ENCODE measurements around the gene PNPLA3.

The PNPLA3 gene, protein sequence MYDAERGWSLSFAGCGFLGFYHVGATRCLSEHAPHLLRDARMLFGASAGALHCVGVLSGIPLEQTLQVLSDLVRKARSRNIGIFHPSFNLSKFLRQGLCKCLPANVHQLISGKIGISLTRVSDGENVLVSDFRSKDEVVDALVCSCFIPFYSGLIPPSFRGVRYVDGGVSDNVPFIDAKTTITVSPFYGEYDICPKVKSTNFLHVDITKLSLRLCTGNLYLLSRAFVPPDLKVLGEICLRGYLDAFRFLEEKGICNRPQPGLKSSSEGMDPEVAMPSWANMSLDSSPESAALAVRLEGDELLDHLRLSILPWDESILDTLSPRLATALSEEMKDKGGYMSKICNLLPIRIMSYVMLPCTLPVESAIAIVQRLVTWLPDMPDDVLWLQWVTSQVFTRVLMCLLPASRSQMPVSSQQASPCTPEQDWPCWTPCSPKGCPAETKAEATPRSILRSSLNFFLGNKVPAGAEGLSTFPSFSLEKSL

DNA sequence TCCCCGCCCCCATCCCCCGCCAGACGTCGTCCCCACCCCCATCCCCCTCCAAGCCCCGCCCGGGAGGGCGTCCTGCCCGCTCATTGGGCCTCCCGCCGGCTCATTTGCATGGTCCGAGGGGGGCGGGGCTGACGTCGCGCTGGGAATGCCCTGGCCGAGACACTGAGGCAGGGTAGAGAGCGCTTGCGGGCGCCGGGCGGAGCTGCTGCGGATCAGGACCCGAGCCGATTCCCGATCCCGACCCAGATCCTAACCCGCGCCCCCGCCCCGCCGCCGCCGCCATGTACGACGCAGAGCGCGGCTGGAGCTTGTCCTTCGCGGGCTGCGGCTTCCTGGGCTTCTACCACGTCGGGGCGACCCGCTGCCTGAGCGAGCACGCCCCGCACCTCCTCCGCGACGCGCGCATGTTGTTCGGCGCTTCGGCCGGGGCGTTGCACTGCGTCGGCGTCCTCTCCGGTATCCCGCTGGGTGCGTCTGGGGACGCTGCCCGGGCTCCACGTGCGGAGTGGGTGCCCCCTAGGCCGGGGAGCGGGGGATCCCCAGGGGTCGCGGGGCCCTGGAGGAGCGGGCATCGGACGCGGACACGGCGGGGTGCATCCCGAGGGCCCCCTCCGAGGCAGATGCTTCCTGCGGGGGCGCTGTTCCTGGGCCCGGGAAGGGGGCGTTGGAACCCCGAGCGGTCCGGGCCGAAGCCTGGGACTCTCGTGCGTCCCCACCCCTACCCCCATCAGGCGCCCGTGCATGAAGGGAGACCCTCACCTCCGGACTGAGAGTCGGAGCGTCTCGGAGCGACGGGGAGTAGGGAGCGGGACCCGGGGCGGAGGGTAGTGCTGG lies at the start of gene PNPLA3:
Gene PNPLA3, plus strand, starts transcription at position 175 of the 834 bp plus-strand sequence. Its CDS starts 107 bp downstream, at position 282.
- peak within 1 kb of the TSS; percentile 72 for H3K4me3 ChIP-seq (ENCODE audit: low read depth, low read length)
- TF ChIP-seq, protein P1, sequence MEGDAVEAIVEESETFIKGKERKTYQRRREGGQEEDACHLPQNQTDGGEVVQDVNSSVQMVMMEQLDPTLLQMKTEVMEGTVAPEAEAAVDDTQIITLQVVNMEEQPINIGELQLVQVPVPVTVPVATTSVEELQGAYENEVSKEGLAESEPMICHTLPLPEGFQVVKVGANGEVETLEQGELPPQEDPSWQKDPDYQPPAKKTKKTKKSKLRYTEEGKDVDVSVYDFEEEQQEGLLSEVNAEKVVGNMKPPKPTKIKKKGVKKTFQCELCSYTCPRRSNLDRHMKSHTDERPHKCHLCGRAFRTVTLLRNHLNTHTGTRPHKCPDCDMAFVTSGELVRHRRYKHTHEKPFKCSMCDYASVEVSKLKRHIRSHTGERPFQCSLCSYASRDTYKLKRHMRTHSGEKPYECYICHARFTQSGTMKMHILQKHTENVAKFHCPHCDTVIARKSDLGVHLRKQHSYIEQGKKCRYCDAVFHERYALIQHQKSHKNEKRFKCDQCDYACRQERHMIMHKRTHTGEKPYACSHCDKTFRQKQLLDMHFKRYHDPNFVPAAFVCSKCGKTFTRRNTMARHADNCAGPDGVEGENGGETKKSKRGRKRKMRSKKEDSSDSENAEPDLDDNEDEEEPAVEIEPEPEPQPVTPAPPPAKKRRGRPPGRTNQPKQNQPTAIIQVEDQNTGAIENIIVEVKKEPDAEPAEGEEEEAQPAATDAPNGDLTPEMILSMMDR (conservative IDR thresholded peaks at IDR 0.05; ENCODE audit: low read depth, low read length), result peak; percentile 44
- DNase-seq (ENCODE audit: low read depth), result peak; percentile 90

DNA sequence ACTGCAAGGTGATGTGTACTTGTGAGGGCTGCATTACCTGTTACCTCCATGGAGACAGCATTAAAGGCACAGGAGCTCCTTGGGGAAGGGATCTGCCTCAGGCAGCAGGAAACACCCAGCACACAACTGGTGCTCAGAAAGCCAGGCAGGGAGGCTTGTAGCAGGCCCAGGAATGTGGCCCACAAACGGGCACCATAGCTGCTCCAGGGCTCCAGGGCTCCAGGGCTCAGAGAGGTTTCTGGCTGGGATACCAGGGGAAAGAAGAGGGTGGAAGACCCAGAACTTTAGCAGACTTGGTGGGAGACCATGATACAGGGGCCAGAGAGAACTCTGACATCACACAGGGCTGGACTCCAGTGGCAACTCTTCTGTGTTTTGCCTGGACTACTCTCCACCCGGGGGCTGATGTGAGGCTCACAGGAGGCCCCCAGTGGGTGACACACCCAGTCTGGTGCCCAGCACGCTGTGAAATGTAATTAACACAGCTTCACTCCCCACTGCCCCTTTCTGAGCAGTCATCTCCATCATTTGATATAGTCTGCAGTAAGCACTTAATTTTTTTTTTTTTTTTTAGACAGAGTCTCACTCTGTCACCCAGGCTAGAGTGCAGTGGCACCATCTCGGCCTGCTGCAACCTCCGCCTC lies 46.6 kb upstream of the PNPLA3 start:
- TF ChIP-seq, protein P1 (conservative IDR thresholded peaks at IDR 0.05; ENCODE audit: low read depth, low read length), result no peak
- no peak for DNase-seq (ENCODE audit: low read depth)
- no peak overlapping the region for H3K4me3 ChIP-seq (ENCODE audit: low read depth, low read length)

DNA sequence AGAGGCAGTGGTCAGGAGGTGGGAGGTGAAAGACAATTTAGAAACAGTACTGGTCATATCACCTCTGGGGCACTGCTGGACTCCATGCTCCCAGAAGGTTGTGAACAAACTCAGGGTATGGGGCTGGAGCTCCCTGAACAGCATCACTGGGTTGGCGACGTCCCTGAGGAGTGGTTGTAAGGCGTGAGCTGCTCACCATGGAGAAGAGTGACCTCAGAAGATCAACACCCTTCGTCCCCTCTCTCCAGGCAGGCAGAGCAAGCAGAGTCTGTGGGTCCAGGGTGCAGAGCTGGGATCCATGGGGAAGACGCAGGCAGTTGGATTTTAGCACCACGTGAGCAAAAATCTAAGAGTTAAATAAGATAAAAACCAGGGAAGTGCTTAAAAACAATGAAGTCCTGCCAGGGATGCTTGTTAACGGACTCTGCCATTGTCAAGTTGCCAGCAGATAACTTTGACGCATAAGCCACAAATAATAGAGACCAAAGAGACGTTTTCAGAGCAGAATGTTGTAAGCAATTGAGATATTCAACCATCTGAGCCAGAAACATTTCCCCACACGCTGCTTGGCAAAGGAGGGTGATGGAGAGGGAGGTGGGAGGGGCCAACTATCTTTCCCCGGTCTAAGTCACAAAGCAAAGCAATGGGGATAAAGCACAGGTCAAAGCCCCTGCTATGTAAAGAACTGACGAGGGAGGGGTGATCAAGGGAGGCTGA lies 45.4 kb upstream of the PNPLA3 start:
- TF ChIP-seq, protein P1 (conservative IDR thresholded peaks at IDR 0.05; ENCODE audit: low read depth, low read length), result no peak
- H3K4me3 ChIP-seq (ENCODE audit: low read depth, low read length), result no peak overlapping the region
- DNase-seq (ENCODE audit: low read depth), result no peak

DNA sequence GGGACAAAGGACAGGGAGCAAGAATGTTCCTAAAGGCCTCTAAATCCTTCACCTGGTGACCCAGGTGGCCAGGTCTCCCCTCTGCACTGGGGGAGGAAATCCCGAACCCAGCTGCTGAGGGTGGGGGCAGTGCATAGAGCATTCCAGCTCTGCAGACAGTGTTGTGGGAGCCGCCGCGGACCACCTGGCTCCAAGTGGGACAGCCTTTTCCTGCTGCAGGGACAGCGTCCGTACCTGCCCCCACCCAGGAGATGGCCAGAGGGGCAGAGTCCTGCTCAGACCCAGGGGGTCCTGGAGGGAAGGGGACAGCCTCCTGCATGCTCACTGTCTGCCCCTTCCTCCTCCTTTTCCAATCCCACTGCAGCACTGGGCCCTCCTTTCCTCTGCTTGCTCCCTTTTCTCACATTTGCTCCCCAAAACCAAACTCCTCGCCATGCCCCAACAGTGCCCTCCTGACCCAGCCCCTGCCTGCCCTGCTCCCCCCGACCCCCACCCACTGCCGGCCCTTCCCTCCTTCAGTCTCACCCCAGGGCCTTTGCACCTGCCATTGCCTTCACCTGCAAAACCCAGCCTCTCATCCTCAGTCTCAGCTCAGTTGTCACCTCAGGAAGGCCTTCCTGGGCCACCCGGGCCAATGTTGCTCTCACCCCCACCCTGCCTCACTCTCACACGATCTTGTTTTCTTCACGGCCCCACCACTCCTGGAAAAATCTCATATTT lies 44.6 kb upstream of the PNPLA3 start:
- no peak overlapping the region for H3K4me3 ChIP-seq (ENCODE audit: low read depth, low read length)
- TF ChIP-seq, protein P1 (conservative IDR thresholded peaks at IDR 0.05; ENCODE audit: low read depth, low read length), result no peak
- DNase-seq (ENCODE audit: low read depth), result no peak

DNA sequence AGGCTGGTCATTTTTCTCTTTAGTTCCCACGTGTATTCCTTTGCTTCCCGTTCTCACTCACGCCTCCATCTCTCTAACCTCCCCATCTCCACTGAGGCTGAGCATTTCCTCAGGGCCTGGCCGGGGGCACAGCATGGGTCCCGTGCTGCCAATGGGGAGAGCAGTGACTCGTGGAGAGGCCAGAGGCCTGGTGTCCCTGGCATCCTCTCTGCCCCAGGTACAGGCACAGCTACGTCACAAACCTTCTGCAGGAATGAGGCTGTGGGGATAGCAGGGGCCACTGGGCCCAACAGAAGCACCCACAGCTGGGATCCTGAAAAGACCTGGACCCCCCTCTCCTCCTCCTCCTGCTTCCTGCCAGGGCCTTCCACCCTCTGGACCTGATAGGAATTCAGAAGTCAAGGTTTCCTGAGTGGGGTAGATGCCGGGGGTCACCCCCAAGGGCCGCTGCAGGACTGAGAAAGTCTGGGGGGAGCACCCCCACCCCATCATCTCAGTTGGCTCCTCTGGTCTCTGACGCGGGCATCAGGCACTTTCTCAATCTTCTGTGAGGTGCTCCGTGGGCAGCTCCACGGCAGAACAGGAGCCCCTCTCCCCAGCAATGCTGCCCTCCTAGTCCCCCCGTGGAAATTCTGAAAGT lies 43.6 kb upstream of the PNPLA3 start:
- TF ChIP-seq, protein P1 (conservative IDR thresholded peaks at IDR 0.05; ENCODE audit: low read depth, low read length), result no peak
- DNase-seq (ENCODE audit: low read depth), result no peak
- H3K4me3 ChIP-seq (ENCODE audit: low read depth, low read length), result no peak overlapping the region
